ENCODE measurements around the gene TACC3. TPM values are rescaled to one million over a fixed set of nuclear protein-coding genes. Genes with fewer than 3 reads are reported as not detected.

Gene TACC3
- total RNA-seq, 4 donors from 2014 or later: 2.5 to 8.8 (median 5.8) TPM

- peaks cover 0 to 66% (median 62%) of the 10 kb centered on the region in 4 donors for H3K36me3 ChIP-seq
- DNase-seq (ENCODE audit: extremely low spot score): no peak
Measured at GRCh38 chr4:1730532-1731135, 9.3 kb downstream of the TACC3 start.

GRCh38 chr4:1731180-1731579 is 9.9 kb downstream of the TACC3 start:
- intact Hi-C loops (cut with DNase I): no loop called here
- 95% methylated on average over 9 of the region's 10 CpGs for WGBS
- H3K4me3 ChIP-seq: no peak overlapping the region
- peaks cover 27 to 38% (median 34%) of the 10 kb centered on the region in 4 donors for H3K4me1 ChIP-seq
- H3K36me3 ChIP-seq: peaks cover 0 to 68% (median 67%) of the 10 kb centered on the region in 4 donors
- H3K27me3 ChIP-seq: no peaks in the 10 kb centered on the region
- H3K27ac ChIP-seq (replicated peaks in 1 of 4): no peak overlapping the region
- H3K9me3 ChIP-seq: no peaks in the 10 kb centered on the region
- TF ChIP-seq POLR2AphosphoS5 (IDR thresholded peaks at IDR 0.05): no peak
- no peak for TF ChIP-seq EP300 (IDR thresholded peaks at IDR 0.05)
- TF ChIP-seq CTCF (IDR thresholded peaks at IDR 0.05): no peak
- no peak for TF ChIP-seq POLR2A (IDR thresholded peaks at IDR 0.05; ENCODE audit: low read depth)
- DNase-seq (ENCODE audit: extremely low spot score): no peak

More at GRCh38 chr4:1730532-1731135, 9.3 kb downstream of the TACC3 start:
- Histone ChIP-seq H3K27ac (replicated peaks in 1 of 4) (no peak overlapping the region), H3K4me3 (no peak overlapping the region), H3K27me3 (no peaks in the 10 kb centered on the region), H3K4me1 (peaks cover 27 to 43% (median 38%) of the 10 kb centered on the region in 4 donors), H3K9me3 (no peaks in the 10 kb centered on the region)
- intact Hi-C loops (cut with DNase I): no loop called here
- 98% methylated on average over 12 of the region's 16 CpGs for WGBS
- TF ChIP-seq CTCF (IDR thresholded peaks at IDR 0.05) (no peak), POLR2AphosphoS5 (IDR thresholded peaks at IDR 0.05) (no peak), EP300 (IDR thresholded peaks at IDR 0.05) (no peak), POLR2A (IDR thresholded peaks at IDR 0.05; ENCODE audit: low read depth) (no peak)

- 94% methylated on average over 10 of the region's 10 CpGs for WGBS
- intact Hi-C loops (cut with DNase I): no loop called here
- Histone ChIP-seq H3K27me3 (no peaks in the 10 kb centered on the region), H3K9me3 (peaks cover 0 to 5% (median 3%) of the 10 kb centered on the region in 4 donors), H3K4me3 (no peak overlapping the region), H3K27ac (replicated peaks in 1 of 4) (no peak overlapping the region), H3K36me3 (peaks cover 7 to 79% (median 78%) of the 10 kb centered on the region in 4 donors), H3K4me1 (peaks cover 15 to 21% (median 20%) of the 10 kb centered on the region in 4 donors)
- DNase-seq (ENCODE audit: extremely low spot score): no peak
- TF ChIP-seq CTCF (IDR thresholded peaks at IDR 0.05): no peak
- no peak for TF ChIP-seq EP300 (IDR thresholded peaks at IDR 0.05)
- no peak for TF ChIP-seq POLR2AphosphoS5 (IDR thresholded peaks at IDR 0.05)
- TF ChIP-seq POLR2A (IDR thresholded peaks at IDR 0.05; ENCODE audit: low read depth): no peak
Measured at GRCh38 chr4:1732911-1733310, 11.6 kb downstream of the TACC3 start.

- H3K36me3 ChIP-seq: peaks cover 13 to 86% (median 84%) of the 10 kb centered on the region in 4 donors
- WGBS: 94% methylated on average over 2 of the region's 20 CpGs
Measured at GRCh38 chr4:1735215-1735614, 13.9 kb downstream of the TACC3 start.

More at GRCh38 chr4:1735215-1735614, 13.9 kb downstream of the TACC3 start:
- Histone ChIP-seq H3K27ac (replicated peaks in 1 of 4) (no peak overlapping the region), H3K4me1 (no peaks in the 10 kb centered on the region), H3K9me3 (peaks cover 0 to 12% (median 10%) of the 10 kb centered on the region in 4 donors), H3K4me3 (no peak overlapping the region), H3K27me3 (no peaks in the 10 kb centered on the region)
- intact Hi-C loops (cut with DNase I): no loop called here
- DNase-seq (ENCODE audit: extremely low spot score): no peak
- no peak for TF ChIP-seq POLR2AphosphoS5 (IDR thresholded peaks at IDR 0.05)
- no peak for TF ChIP-seq POLR2A (IDR thresholded peaks at IDR 0.05; ENCODE audit: low read depth)
- no peak for TF ChIP-seq CTCF (IDR thresholded peaks at IDR 0.05)
- no peak for TF ChIP-seq EP300 (IDR thresholded peaks at IDR 0.05)

Data from esophagus muscularis mucosa (tissue), 4 donors.